ENCODE data around the gene GLT1D1. TPM values are rescaled to one million over a fixed set of nuclear protein-coding genes. Genes with fewer than 3 reads are reported as not detected.

Gene GLT1D1
- total RNA-seq, 1 experiment from 2014 or later, result not detected

DNA sequence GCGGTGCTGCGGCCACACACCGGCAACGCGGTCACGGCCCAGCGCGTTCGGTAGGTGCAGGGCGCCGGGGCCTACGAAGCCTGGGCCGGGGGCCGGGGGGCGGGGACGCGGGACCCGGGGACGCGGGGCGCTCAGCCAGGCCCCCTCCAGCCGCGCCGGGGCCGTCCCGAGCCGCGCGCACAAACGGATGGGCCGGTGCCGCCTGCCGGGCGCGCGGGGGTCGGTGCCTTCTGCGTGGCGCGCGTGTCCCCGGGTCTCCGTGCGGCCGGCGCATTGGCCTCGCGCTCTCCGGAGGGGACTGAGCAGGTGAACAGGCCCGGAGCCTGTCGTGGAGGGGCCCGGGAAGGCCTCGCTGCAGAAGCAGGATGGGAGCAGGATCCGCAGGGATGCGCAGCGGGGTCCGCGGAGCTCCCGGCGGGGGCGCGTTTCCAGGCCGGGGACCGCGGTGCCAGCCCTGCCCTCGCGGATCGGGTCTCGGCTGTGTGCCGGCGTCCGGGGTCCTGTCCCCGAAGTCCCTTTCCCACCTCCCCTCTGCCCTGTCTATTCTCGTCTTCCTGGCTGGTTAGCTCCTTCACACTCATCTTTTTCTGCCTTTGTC, 421 bp downstream of the GLT1D1 start:
- no peak for DNase-seq (ENCODE audit: low spot score)

DNA sequence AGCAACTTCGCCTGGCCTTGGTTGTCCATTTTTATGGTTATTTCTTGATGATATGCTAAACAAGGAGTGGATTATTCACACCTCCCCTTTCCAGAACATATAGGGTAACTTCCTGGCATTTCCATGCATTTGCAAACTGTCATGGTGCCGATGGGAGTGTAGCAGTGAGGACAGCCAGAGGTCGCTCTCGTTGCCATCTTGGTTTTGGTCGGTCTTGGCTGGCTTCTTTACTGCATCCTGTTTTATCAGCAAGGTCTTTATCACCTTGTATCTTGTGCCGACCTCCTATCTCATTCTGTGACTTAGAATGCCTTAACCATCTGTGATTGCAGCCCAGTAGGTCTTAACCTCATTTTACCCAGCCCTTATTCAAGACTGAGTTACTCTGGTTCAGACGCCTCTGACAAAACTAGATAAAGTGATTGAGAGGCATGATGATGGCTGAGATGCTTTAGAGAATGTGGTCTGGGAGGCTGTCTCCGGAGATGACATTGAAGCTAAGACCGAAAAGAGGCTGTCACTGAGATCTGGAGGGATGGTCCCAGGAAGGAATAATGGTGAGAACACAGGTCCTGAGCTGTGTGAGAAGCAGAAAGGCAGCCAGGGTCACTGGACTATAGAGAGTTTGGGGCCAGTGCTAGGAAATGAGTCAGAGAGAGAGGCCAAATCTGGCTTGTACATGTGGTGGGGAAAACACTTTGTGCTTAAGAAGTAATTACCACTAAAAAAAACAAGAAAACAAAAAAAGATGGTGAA, 2.9 kb downstream of the GLT1D1 start:
- no peak for DNase-seq (ENCODE audit: low spot score)

DNA sequence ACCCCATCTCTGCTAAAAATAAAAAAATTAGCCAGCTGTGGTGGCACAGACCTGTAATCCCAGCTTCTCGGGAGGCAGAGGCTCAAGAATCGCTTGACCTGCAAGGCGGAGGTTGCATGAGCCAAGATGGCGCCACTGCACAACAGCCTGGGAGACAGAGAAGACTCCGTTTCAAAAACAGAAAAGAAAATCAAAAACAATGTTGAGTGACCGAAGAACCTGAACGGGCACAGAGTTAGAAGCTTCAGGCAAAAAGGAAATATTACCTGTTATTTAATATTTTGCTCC, 3.5 kb downstream of the GLT1D1 start:
- DNase-seq (ENCODE audit: low spot score), result no peak

DNA sequence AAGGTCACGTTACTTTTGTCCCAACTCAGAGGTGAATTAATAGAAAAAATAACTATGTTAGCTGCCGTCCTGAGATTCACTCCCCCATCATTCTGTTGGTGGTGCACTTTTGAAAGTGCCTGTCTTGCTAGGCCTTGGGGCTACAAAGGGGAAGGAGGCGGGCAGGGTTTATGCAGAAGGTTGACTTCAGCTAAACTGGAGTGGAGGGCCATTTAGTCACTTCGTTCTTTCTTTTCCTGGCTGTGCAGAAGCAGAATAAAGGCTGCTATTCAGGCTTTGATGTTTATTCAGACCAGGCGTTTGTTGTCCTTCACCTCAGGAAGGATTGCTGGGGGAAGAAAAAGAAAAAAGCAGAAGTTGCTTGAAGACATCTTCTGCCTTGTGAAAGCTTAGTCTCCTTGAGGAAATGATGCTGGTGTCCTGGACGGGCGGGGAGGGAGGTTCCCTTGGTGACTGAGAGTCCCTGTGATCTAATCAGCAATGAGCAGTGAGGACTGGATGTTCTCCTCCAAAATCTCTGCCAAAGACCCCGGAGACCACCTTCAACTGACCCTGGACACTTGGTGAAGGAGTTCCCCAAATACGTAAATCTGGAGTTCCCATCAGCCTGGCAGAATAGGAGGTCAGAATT, 4.0 kb downstream of the GLT1D1 start:
- DNase-seq (ENCODE audit: low spot score), result no peak

DNA sequence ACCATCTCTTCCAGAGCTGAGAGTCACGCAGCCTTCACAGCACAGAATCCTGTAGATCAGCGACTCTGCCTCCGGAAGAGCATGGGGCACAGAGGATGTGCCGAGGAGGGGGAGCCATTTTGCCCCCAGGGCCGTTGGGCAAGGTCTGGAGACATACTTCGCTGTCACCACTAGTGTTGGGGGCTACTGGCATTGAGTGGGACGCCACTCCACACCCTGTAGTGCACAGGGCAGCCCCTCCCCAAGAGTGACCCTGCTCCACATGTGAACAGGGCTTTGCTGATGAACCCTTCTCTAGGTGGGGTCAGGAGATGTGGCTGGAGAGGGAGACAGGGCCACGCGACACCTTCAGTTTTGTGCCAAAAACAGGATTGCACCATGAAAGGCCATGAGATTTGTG, 6.0 kb downstream of the GLT1D1 start:
- DNase-seq (ENCODE audit: low spot score), result no peak

DNA sequence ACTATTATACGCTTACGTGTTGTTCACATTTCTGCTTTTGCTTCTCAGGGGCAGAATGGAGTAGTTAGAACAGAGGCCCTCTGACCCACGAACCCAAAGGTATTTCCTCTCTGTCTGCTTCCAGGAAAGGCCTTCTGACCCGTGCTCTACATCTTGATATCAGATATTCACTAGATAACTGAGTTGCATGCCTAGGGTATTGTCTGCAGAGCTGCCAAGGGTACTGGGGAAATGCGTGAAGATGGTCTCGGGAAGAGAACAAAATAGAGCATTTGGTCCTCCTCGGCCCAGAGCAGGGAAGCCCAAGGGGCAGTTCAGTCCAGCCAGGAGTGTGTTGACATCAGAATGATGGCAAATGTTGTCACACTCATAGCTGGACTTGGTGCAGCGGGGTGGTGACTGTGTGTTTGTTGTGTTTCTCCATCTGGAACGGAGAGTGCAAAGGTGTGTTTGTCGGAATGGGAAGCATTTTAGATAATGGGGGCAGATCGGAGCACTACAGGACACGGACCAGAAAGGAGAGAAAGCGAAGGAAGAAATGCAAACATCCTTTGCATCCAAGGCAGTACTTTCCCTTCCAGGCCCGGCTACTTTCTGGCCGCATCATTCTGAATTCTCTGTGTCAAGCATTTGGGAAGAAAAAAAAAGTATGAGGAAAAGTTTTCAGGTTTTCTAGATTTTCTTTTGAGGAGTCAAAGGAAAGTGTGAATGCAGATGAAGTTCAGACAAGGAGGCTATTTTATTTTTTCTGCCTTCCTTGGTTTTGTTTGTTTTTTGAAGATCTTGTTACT, 8.1 kb downstream of the GLT1D1 start:
- no peak for DNase-seq (ENCODE audit: low spot score)

DNA sequence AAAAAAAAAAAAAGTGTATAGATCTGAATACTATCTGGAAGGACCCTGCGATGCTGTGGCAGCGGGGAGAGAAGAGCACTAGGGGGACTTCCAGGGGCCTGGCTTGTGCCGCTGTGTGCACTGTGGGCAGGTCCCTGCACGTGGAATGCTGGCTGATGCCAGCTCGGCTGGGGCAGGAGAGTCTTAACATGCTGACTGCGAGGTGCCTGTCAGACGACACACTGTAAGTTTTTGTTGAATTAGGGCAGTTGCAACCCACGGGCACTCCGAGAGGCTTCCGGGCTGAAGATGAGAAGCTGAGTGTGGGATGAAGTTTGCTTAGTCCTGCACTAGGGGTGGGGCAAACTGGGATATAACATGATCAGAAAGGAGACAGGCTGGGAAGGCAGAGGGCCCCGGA, 10.7 kb downstream of the GLT1D1 start:
- DNase-seq (ENCODE audit: low spot score), result no peak

DNA sequence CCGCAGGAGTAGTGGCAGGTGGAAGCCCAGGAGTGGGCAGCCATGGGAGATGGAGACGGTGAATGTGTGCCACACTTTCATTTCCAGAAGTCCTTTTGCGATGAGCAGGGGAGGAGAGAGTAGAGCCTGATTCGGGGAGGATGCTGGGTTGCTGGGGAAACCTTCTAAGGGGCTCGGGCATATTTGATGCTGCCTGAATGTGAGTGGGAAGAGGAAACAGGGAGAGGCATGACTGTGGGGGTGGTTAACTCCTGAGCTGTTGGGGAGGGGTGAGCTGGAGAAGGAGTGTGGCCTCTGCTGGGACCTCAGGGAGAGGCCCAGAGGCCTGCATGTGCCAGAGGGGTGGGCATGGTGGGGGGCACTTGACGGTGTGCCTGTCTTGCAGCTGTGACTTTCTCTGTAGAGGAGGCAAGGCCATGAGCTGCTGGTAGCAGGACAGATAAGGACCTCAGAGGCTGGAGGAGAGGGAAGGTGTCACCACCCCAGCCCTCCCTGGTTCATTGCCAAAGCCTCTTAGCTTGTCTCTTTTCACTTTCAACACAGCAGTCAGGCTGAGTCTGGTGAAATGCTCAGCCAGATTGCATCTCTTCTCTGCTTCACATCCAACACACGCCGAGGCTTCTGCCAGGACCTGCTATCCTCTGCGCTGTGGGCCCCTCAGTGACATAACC, 11.4 kb downstream of the GLT1D1 start:
- no peak for DNase-seq (ENCODE audit: low spot score)

DNA sequence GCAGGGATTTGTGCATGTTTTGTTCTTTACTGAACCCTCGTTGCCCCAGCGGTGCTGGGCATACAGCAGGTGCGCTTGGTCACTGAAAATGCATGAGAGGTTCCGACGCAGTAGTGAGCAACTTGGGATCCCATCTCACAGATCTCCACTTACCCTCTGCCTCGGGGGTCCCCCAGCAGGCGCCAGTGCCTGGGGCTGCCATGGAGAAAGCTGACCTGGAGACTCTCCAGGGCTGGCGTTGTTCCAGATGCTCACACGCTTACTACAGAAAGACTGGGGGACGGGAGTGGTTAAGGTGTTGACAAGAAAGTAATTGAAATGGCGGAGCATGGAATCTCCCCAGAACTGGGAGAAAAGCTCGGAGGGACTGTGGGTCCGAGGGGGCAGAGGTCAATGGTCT, 14.2 kb downstream of the GLT1D1 start:
- no peak for DNase-seq (ENCODE audit: low spot score)

DNA sequence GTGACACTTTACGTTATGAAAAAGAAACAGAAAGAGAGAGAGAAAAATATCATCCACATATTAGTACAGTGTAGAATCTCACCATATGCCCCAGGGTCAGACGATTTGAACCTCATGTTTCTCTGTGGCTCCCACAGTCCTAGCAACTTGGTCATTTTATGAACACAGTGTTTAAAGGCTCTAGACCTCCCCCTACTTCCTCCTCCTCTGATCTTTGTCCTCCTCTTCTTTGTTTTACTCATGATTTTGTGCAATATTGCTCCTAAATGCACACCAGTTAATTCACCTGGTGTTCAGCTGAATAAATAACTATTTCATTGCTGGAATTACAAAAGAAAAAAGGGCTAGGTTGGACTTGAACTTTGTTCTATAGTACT, 18.2 kb downstream of the GLT1D1 start:
- no peak for DNase-seq (ENCODE audit: low spot score)

DNA sequence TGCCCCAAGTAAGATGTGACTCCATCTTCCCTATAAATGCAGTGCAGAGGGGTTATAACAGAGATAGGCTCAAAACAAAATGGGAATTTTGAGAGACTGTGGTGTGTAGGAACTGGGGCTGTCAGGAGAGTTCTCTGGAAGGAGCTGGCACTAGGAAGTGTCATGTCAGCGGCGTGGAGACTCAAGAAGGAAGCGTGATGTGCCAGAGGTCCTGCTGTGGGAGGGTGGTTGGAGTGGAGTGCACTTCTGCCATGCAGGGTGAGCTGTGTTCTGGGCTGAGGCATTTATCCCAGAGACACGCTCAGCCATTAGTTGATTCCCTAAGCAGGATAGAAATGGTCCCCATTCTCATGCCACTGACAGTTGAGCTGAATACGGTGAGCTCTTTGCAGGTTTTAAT, 19.0 kb downstream of the GLT1D1 start:
- no peak for DNase-seq (ENCODE audit: low spot score)

DNA sequence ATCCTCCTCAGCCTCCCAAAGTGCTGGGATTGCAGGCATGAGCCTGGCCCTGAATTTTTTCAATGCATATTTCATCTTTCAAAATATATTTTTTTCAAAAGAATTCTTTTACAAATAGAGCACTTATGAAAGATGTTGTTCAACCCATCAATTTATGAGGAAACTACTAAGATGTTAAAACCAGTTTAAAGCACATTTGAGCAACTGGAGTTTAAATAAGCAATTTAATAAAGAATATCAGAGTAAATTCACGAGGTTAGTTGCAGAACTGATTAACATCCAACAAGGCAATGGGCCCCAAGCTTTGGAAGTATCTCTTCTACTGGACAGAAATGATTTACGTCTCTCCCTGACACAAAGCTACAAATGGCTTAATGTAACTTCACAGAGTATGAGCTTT, 23.3 kb downstream of the GLT1D1 start:
- DNase-seq (ENCODE audit: low spot score), result no peak

DNA sequence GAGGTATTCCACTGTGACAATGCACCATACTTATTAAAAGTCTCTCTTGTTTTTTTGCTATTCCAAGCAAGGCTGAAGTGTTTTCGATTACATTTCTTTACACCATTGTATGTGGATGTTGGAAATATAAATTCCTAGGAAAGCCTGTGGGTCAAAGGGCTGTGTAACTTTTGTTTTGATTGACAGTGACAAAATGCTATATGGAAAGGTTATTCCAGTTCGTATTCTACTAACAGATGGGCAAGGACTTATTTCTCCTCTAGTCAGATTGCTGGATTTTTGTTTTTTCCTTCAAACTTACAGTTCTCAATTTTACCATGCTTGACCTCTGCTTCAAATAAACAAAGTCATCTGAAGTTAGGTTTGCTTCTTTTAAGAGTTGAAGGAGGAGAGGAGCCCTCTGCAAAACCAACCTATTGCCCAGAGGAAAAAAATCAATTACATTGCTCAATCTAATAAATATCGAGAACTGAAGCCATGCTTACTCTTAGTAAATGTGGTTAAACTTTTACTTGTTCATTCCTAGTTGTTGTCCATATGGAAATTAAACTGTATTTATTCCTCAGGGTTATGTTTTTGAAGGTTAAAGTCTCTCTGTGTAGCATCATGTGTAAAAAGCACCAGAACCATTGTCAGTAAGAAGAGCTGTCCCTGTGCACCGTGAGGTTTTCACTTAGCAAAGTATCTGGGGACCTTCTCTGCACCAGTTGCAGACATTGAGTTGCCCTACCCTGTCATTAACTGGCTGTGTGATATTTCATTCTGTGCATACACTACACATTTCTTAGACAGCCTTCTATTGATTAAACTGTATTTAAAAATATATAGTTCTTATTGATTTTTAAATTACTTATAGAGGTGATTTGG, 26.9 kb downstream of the GLT1D1 start:
- no peak for DNase-seq (ENCODE audit: low spot score)

DNA sequence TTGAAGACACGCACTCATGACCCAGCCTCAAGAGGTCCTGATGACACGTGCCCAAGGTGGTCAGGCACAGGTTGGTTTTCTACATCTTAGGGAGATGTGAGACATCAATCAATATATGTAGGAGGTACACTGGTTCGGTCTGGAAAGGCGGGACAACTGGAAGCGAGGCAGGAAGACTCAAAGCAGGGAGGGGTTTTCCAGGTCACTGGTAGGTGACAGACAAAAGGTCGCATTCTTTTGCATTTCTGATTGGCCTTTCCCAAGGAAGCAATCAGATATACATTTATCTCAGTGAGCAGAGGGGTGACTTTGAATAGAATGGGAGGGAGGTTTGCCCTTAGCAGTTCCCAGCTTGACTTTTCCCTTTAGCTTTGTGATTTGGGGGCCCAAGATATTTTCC, 38.6 kb downstream of the GLT1D1 start:
- no peak for DNase-seq (ENCODE audit: low spot score)

DNA sequence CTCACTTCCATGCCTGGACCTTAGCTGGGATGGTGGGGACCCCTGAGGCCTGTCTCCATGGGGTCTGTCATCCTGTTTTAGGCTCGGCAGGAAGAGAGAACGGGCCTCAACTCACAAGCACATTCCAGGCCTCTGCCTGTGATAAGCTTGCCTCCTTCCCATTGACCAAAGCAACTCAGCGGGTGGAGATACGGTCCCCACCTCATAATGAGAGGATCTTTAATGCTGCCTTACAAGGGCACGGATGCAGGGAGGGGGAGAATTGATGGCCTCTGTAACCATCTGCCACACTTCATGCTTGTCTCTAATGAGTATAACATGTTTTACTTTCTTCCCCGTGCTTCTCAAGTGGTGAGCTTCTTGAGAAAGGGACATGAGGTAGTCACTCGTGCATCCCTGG, 50.0 kb downstream of the GLT1D1 start:
- no peak for DNase-seq (ENCODE audit: low spot score)

DNA sequence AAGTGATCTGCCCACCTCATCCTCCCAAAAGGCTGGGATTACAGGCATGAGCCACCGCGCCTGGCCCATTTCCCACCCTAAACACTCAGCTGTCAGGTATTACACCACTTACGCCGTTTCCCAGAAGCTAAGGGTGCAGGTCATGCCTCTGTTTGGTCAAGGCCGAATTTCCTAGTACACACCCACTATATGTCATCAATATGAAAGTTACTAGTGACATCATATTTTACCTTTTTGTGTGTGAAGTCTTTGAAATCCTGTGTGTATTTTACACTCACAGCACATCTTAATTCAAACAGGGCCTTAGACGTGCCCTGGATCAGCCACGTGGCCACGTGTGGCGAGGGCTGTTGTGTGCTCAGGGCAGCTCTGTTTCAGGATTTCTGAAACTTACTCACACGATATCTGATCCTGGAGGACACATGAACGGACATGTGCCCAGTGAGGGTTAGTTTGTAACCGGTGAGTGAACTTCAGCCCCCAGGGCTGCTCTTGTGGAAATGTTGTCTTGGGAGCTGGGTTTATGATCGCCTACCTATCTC, 51.8 kb downstream of the GLT1D1 start:
- no peak for DNase-seq (ENCODE audit: low spot score)

DNA sequence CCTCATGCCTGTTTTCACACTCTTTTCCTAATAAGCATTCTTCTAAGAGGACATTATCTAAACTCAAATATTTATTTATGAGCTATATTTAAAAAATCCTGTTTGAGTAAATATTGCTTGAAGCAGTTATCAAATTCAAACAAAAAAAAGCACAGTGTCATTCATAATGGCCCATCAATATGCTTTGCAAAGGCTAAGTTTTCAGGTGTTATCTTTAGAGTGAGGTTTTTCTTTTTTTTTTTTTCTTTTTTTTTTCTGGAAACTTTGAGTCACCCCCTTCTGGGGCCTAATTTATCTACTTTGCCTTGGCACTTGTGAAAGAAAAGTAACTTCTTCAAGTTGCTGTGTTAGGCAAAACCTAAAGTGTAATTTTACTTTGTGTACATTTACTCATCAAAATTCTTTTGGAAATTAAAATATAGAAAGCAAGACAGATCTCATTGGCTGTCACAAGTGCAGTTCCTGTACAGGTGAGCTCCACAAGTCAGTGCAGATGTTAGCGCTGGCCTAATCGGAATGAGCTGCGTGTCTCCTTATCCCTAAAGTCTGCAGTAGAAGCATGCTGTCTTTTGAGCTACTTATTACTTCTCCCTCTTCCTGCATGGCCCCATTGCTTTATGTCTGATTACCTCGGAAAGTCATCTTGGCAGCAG, 53.3 kb downstream of the GLT1D1 start:
- no peak for DNase-seq (ENCODE audit: low spot score)

DNA sequence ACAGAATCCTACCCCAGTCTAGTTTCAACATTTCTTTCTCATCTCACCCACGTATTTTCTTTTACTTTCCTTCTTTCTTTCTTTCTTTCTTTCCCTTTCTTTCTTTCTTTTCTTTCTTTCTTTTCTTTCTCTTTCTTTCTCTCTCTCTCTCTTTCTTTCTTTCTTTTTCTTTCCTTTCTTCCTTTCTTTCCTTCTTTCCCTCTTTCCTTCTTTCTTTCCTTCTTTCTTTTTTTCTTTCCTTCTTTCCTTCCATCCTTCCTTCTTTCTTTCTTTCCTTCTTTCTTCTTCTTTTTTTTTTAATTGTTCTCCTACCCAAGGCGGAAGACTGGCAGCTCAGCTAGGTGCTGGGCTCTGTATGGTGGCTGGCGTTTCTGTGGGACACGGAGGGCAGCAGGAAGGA, 55.0 kb downstream of the GLT1D1 start:
- DNase-seq (ENCODE audit: low spot score), result no peak

DNA sequence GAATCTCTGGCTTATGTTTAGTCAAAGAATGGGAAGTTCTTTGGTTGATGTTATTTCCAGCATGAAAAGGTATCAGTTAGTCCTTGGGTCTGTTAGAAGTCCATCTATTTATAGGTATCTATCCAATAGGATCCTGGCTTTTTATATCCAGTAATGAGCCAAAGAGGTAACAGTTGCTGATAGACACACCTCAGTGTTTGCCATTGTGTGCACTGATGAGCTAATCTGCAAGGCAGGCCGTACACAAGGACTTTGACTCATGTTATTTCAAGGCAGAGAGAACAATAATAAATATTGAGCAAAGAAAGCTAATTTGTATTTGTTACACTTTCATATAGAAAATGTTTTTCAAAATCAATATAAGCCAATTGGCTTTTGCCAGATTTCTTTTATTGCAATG, 56.4 kb downstream of the GLT1D1 start:
- DNase-seq (ENCODE audit: low spot score), result no peak

DNA sequence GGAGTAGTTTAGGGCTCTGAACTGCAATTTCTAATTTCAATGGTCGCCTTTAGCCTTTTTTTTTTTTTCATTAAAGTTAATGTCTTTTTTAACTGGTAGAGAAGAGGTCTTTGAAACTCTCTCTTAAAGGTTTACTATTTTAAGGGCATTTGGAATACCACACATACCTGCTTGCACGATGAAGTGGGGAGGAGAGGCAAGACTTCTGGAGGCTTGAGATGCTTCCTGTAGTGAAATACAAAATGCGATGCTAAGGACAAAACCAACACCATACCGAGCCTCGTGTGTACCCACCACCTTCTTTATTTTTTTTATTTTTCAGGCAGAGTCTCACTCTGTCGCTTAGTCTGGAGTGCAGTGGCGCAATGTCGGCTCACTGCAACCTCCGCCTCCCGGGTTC, 57.4 kb downstream of the GLT1D1 start:
- no peak for DNase-seq (ENCODE audit: low spot score)
